ENCODE results near the gene FKBP14. TPM values are rescaled to one million over a fixed set of nuclear protein-coding genes. Genes with fewer than 3 reads are reported as not detected.
"Not testable (repeated sequence)": the region's sequence is repeated elsewhere in the genome, so short reads cannot be mapped to it uniquely, and the experiment has no call there.

The FKBP14 gene
- total RNA-seq, 3 donors from 2014 or later, result 8.9 to 13.4 (median 11.8) TPM

GRCh38 chr7:29965030-29965429 is 61.5 kb downstream of the FKBP14 start:
- DNase-seq, result no peak
- ATAC-seq, result no peak
- Histone ChIP-seq H3K4me1 (ENCODE audit: low read depth) (no peaks in the 10 kb centered on the region), H3K4me3 (no peak overlapping the region), H3K36me3 (ENCODE audit: low read depth) (no peaks in the 10 kb centered on the region), H3K9me3 (no peaks in the 10 kb centered on the region)
- no peak for TF ChIP-seq CTCF (IDR thresholded peaks at IDR 0.05)
- intact Hi-C loops (cut with DNase I, micrococcal nuclease), result no loop called here

DNA sequence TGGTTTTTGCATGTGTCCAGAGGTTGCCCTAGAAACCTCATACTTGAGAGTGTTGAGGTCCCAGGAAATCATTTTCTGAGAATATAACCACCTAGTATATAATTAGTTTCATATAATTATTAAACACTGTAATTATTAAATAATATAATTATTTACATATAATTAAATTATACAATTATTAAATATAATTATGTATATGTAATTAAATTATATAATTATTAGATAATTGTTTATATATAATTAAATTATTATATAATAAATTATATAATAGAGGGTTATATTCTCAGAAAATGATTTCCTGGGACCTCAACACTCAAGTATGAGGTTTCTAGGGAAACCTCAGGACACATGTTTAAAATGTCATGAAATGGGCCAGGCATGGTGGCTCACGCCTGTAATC is 64.5 kb downstream of the FKBP14 start:
- Histone ChIP-seq H3K36me3 (ENCODE audit: low read depth) (no peaks in the 10 kb centered on the region), H3K9me3 (no peaks in the 10 kb centered on the region), H3K4me1 (ENCODE audit: low read depth) (no peaks in the 10 kb centered on the region), H3K4me3 (no peak overlapping the region)
- DNase-seq (no peak), ATAC-seq (no peak)
- intact Hi-C loops (cut with DNase I, micrococcal nuclease), result no loop called here
- no peak for TF ChIP-seq CTCF (IDR thresholded peaks at IDR 0.05)

DNA sequence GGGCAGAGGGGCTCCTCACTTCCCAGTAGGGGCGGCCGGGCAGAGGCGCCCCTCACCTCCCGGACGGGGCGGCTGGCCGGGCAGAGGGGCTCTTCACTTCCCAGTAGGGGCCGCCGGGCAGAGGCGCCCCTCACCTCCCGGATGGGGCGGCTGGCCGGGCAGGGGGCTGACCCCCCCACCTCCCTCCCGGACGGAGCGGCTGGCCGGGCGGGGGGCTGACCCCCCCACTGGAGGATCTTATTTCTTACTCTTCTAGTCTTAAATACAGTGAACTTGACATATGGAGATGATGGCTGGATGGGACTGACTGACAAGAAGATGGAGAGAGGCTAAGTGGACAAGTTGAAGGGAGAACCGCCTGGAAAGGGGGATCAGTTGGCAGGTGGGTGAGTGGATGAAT is 64.9 kb downstream of the FKBP14 start:
- H3K9me3 ChIP-seq; H3K4me3 ChIP-seq; H3K36me3 ChIP-seq (ENCODE audit: low read depth); ATAC-seq; intact Hi-C loops (cut with DNase I, micrococcal nuclease); DNase-seq; H3K4me1 ChIP-seq (ENCODE audit: low read depth): not testable (repeated sequence)

Other genes with a start within 250 kb of the FKBP14 start
- 1 to 10 TPM in 2 of 3 donors, under 1 TPM in 1; 0.89 to 2.2 (median 1.2) TPM for gene WIPF3, start 220.2 kb downstream of the FKBP14 start, total RNA-seq
- 10 to 100 TPM in 2 of 3 donors, 1 to 10 TPM in 1; 6.4 to 60.2 (median 11.2) TPM for gene SCRN1, start 36.9 kb downstream of the FKBP14 start, total RNA-seq
- 10 to 100 TPM; 11.7 to 13.0 (median 12.5) TPM for gene PLEKHA8, start 1.7 kb upstream of the FKBP14 start, total RNA-seq
- gene MTURN, start 108.3 kb upstream of the FKBP14 start, total RNA-seq, result 10 to 100 TPM in 1 of 3 donors, 1 to 10 TPM in 2; 7.2 to 62.0 (median 9.7) TPM

Data from mucosa of descending colon (tissue), 3 donors.